GM19372 (cell line): Measurements from ENCODE around the gene SEPTIN8.

ENCODE experiments used
- ATAC-seq: cut with Tn5 transposase; IDR thresholded peaks from one replicate; pipeline ENCODE4 v1.9.1; 2021; ENCODE audit warnings: mild to moderate bottlenecking, low read depth, moderate library complexity; ENCODE audit not compliant: unreplicated experiment

Gene SEPTIN8

GRCh38 chr5:132752581-132753125, 24.4 kb downstream of the SEPTIN8 start:
- ATAC-seq, result no peak

- ATAC-seq, result no peak
These were observed 25.0 kb downstream of the SEPTIN8 start for GRCh38 chr5:132751971-132752580.

GRCh38 chr5:132751444-132751843, 25.6 kb downstream of the SEPTIN8 start:
- no peak for ATAC-seq

- ATAC-seq, result no peak
These were observed 26.4 kb downstream of the SEPTIN8 start for GRCh38 chr5:132750471-132751230.

GRCh38 chr5:132749506-132749905, 27.5 kb downstream of the SEPTIN8 start:
- no peak for ATAC-seq

GRCh38 chr5:132748522-132749000, 28.5 kb downstream of the SEPTIN8 start:
- ATAC-seq, result no peak

- peak; percentile 10 for ATAC-seq
These were observed 29.2 kb downstream of the SEPTIN8 start for GRCh38 chr5:132747616-132748440.

- ATAC-seq, result peak; percentile 47
These were observed 30.0 kb downstream of the SEPTIN8 start, which contains the start of gene CCNI2 for GRCh38 chr5:132746954-132747615. CCNI2 (plus strand) TSS chr5:132747426; CDS start chr5:132747496, 70 bp downstream.

- ATAC-seq, result no peak
These were observed 30.5 kb downstream of the SEPTIN8 start for GRCh38 chr5:132746592-132746953.

GRCh38 chr5:132744659-132745058, 32.4 kb downstream of the SEPTIN8 start:
- no peak for ATAC-seq

- ATAC-seq, result no peak
These were observed 34.4 kb downstream of the SEPTIN8 start for GRCh38 chr5:132742626-132743025.

GRCh38 chr5:132742158-132742557, 34.9 kb downstream of the SEPTIN8 start:
- ATAC-seq, result no peak

- ATAC-seq, result no peak
These were observed 37.8 kb downstream of the SEPTIN8 start for GRCh38 chr5:132739232-132739631.

GRCh38 chr5:132737982-132738681, 38.9 kb downstream of the SEPTIN8 start:
- no peak for ATAC-seq

GRCh38 chr5:132736853-132737833, 39.9 kb downstream of the SEPTIN8 start, which contains the start of gene KIF3A:
KIF3A (minus strand) TSS chr5:132737546; CDS start chr5:132737419, 127 bp downstream.
- ATAC-seq, result peak; percentile 87

- no peak for ATAC-seq
These were observed 42.4 kb downstream of the SEPTIN8 start for GRCh38 chr5:132734687-132735086.

GRCh38 chr5:132733499-132734148, 43.4 kb downstream of the SEPTIN8 start:
- no peak for ATAC-seq

- no peak for ATAC-seq
These were observed 47.1 kb downstream of the SEPTIN8 start for GRCh38 chr5:132729896-132730295.
